ENCODE results near the gene DPP9.

- TF ChIP-seq EZH2 (IDR thresholded peaks at IDR 0.05) (no peak), POLR2AphosphoS5 (IDR thresholded peaks at IDR 0.05; ENCODE audit: borderline replicate concordance, low read depth, low read length) (no peak), FOXP2 (optimal IDR thresholded peaks at IDR 0.05; ENCODE audit: control extremely low read depth, extremely low read length, insufficient read depth) (no peak)
These were observed 81.0 kb downstream of the DPP9 start for GRCh38 chr19:4642625-4643024.

Data from SK-N-MC (cell line).